B cell (primary cell): ENCODE measurements around the gene MTCL1. TPM values are rescaled to one million over a fixed set of nuclear protein-coding genes. Genes with fewer than 3 reads are reported as not detected.

Experiments used
- ATAC-seq: fragments of 200-7000 bp; cut with Tn5 transposase; one replicate; pipeline ENCODE4 v1.10.0; 2021; ENCODE audit warnings: low read depth, mild to moderate bottlenecking, moderate number of reproducible peaks, moderate library complexity
- CTCF ChIA-PET: fragments of 350-600 bp; sonication (Branson Sonifier 250); formaldehyde crosslinking; loops from one replicate; lab custom pipeline; 2021; ENCODE audit warnings: antibody characterized with exemption, inconsistent platforms; lab: Charles Lee
- POLR2A ChIA-PET: fragments of 350-600 bp; sonication (Branson Sonifier 250); formaldehyde crosslinking; loops from one replicate; lab custom pipeline; 2021; ENCODE audit warnings: antibody characterized with exemption; lab: Charles Lee
- DNase-seq: peaks from one replicate; pipeline ENCODE4 v3.0.0; 2013
- H2AFZ ChIP-seq: 2 replicates; pipeline ENCODE4 v1.6.1; 2012; ENCODE audit warnings: mild to moderate bottlenecking, low read depth, low read length; ENCODE audit not compliant: insufficient read depth, poor library complexity, severe bottlenecking
- H3K27ac ChIP-seq, 2 donors: 1 replicate in 1 of 2; 2 replicates in 1 of 2; pipeline ENCODE4 v1.5.1; 2012 to 2013; ENCODE audit warnings: low read length in 2 of 2, mild to moderate bottlenecking in 2 of 2, moderate library complexity in 1 of 2
- H3K27me3 ChIP-seq, 4 experiments: fragments of 200-600 bp in 1 of 4; sonication (generic) in 1 of 4; replicated peaks in 1 of 4; 1 replicate in 2 of 4; 2 replicates in 2 of 4; pipeline versions ENCODE4 v1.6.1 to v1.7.0; 2013 to 2016; ENCODE audit warnings: low read length in 3 of 4, mild to moderate bottlenecking in 2 of 4, mixed read lengths in 1 of 4, moderate library complexity in 1 of 4; ENCODE audit not compliant: insufficient read depth in 4 of 4, control insufficient read depth in 3 of 4; ENCODE audit errors: control extremely low read depth in 1 of 4
- H3K36me3 ChIP-seq, 2 experiments: replicated peaks in 1 of 2; 1 replicate in 1 of 2; 2 replicates in 1 of 2; pipeline versions ENCODE4 v1.6.1 to v1.7.1; 2013; ENCODE audit warnings: low read length in 1 of 2; ENCODE audit not compliant: insufficient read depth in 2 of 2, control insufficient read depth in 1 of 2; ENCODE audit errors: control extremely low read depth in 1 of 2, extremely low read depth in 1 of 2
- H3K4me1 ChIP-seq, 2 donors: fragments of 200-600 bp in 1 of 2; sonication (generic) in 1 of 2; 1 replicate in 1 of 2; 2 replicates in 1 of 2; pipeline versions ENCODE4 v1.5.1 to v1.6.1; 2013 to 2017; ENCODE audit warnings: low read length in 2 of 2; ENCODE audit not compliant: control insufficient read depth in 2 of 2, insufficient read depth in 2 of 2
- H3K4me2 ChIP-seq: replicated peaks from 2 replicates; pipeline ENCODE3; 2012; ENCODE audit warnings: mild to moderate bottlenecking, low read depth, low read length; ENCODE audit not compliant: poor library complexity, severe bottlenecking
- H3K4me3 ChIP-seq, 5 experiments: fragments of 200-600 bp in 1 of 5; sonication (generic) in 1 of 5; 1 replicate in 3 of 5; 2 replicates in 2 of 5; pipeline versions ENCODE4 v1.5.1 to v1.7.0; 2011 to 2016; ENCODE audit warnings: low read length in 4 of 5, mild to moderate bottlenecking in 4 of 5, low read depth in 2 of 5, control low read depth in 1 of 5, moderate library complexity in 1 of 5; ENCODE audit not compliant: insufficient read depth in 1 of 5; ENCODE audit errors: control extremely low read depth in 1 of 5, extremely low read depth in 1 of 5
- H3K79me2 ChIP-seq: fragments of 200-600 bp; sonication (generic); one replicate; pipeline ENCODE4 v1.6.0; 2016; ENCODE audit warnings: low read length; ENCODE audit not compliant: control insufficient read depth, insufficient read depth
- H3K9ac ChIP-seq: fragments of 200-600 bp; sonication (generic); 2 replicates; pipeline ENCODE4 v1.6.1; 2017; ENCODE audit warnings: mild to moderate bottlenecking, low read length, moderate library complexity
- H3K9me3 ChIP-seq, 3 donors: one replicate each; pipeline versions ENCODE4 v1.6.1 to v1.7.1; 2013; ENCODE audit warnings: low read length in 2 of 3; ENCODE audit not compliant: control insufficient read depth in 2 of 3, insufficient read depth in 1 of 3; ENCODE audit errors: control extremely low read depth in 1 of 3
- H4K20me1 ChIP-seq: 2 replicates; pipeline ENCODE4 v1.6.0; 2012; ENCODE audit warnings: mild to moderate bottlenecking, low read length; ENCODE audit not compliant: insufficient read depth, control insufficient read depth, poor library complexity, severe bottlenecking
- H3K27ac Mint-ChIP-seq: one replicate; pipeline ENCODE4 v1.8.0; 2021; ENCODE audit warnings: mixed read lengths
- H3K27me3 Mint-ChIP-seq: one replicate; pipeline ENCODE4 v1.8.0; 2021; ENCODE audit warnings: mixed read lengths
- H3K4me1 Mint-ChIP-seq: one replicate; pipeline ENCODE4 v1.8.0; 2021; ENCODE audit warnings: mixed read lengths
- H3K4me3 Mint-ChIP-seq: one replicate; pipeline ENCODE4 v1.8.0; 2021; ENCODE audit warnings: mixed read lengths
- H3K9me3 Mint-ChIP-seq: one replicate; pipeline ENCODE4 v1.8.0; 2022; ENCODE audit warnings: mixed read lengths; ENCODE audit not compliant: insufficient read depth
- EZH2 ChIP-seq: IDR thresholded peaks from 2 replicates; pipeline ENCODE4 v1.6.1; 2012; ENCODE audit warnings: borderline replicate concordance, low read depth, mild to moderate bottlenecking, moderate library complexity, low read length; ENCODE audit not compliant: insufficient read depth, poor library complexity, severe bottlenecking
- WGBS: methylation state at CpG from one replicate; pipeline ENCODE4 v1.1.5; 2013; ENCODE audit warnings: missing lambda C conversion rate; ENCODE audit not compliant: insufficient coverage; 5-methylcytosine and 5-hydroxymethylcytosine counted together
- intact Hi-C: fragments of 100-400 bp; cut with micrococcal nuclease; formaldehyde crosslinking; loops from one replicate; pipeline ENCODE4 v1.10.0; 2022
- polyA plus RNA-seq: library from polyadenylated mRNA; depleted of rRNA; stranded (reverse); fragments of >200 nt; gene quantifications from 2 replicates; pipeline ENCODE4 v1.2.3, GENCODE V29; 2012
- total RNA-seq, 2 donors: library from RNA; stranded (reverse); fragments of 120-200 nt in 1 of 2; gene quantifications; 1 replicate in 1 of 2; 2 replicates in 1 of 2; pipeline versions ENCODE4 v1.2.3 to v1.2.4, GENCODE V29; 2013 to 2022
- TF ChIP-seq, protein P1 (sequence below): fragments of 200-600 bp; IDR thresholded peaks from one replicate; pipeline ENCODE4 v1.8.0; 2022; ENCODE audit warnings: antibody characterized with exemption, mild to moderate bottlenecking

The MTCL1 gene
- total and polyA plus RNA-seq, 2 donors (not counting 1 experiment from before 2014, with no cell fraction given): 2.7 to 5.8 TPM

DNA sequence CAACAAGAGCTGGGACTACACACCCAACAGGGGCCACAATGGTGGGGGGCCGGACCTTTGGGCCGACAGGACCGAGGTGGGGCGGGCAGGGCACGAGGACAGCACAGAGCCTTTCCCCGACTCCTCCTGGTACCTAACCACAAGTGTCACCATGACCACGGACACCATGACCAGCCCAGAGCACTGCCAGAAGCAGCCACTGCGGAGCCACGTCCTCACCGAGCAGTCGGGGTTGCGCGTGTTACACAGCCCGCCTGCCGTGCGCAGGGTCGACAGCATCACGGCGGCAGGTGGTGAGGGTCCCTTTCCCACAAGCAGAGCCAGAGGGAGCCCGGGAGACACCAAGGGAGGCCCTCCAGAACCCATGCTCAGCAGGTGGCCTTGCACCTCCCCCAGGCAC is 119.5 kb downstream of the MTCL1 start:
- no peak overlapping the region for H3K4me3 Mint-ChIP-seq
- no peaks in the 10 kb centered on the region for H3K9me3 Mint-ChIP-seq
- H3K27ac Mint-ChIP-seq: no peak overlapping the region
- no peak for TF ChIP-seq EZH2
- TF ChIP-seq, protein P1, sequence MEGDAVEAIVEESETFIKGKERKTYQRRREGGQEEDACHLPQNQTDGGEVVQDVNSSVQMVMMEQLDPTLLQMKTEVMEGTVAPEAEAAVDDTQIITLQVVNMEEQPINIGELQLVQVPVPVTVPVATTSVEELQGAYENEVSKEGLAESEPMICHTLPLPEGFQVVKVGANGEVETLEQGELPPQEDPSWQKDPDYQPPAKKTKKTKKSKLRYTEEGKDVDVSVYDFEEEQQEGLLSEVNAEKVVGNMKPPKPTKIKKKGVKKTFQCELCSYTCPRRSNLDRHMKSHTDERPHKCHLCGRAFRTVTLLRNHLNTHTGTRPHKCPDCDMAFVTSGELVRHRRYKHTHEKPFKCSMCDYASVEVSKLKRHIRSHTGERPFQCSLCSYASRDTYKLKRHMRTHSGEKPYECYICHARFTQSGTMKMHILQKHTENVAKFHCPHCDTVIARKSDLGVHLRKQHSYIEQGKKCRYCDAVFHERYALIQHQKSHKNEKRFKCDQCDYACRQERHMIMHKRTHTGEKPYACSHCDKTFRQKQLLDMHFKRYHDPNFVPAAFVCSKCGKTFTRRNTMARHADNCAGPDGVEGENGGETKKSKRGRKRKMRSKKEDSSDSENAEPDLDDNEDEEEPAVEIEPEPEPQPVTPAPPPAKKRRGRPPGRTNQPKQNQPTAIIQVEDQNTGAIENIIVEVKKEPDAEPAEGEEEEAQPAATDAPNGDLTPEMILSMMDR: no peak
- H3K4me3 ChIP-seq: no peak overlapping the region
- H3K4me1 Mint-ChIP-seq: peaks cover 3% of the 10 kb centered on the region
- H2AFZ ChIP-seq: no peak overlapping the region
- ChIA-PET CTCF (no interaction called here), POLR2A (no interaction called here)
- H3K27me3 Mint-ChIP-seq: peaks cover 4% of the 10 kb centered on the region
- no peak overlapping the region for H3K9ac ChIP-seq
- ATAC-seq (no peak), DNase-seq (no peak)
- peaks cover 0 to 2% of the 10 kb centered on the region in 2 experiments for H3K36me3 ChIP-seq
- no peaks in the 10 kb centered on the region for H3K27me3 ChIP-seq
- no peaks in the 10 kb centered on the region for H4K20me1 ChIP-seq
- H3K79me2 ChIP-seq: no peaks in the 10 kb centered on the region
- no peaks in the 10 kb centered on the region for H3K4me1 ChIP-seq
- WGBS: 96% methylated on average over 20 of the region's 20 CpGs
- intact Hi-C loops: no loop called here
- no peak overlapping the region for H3K4me2 ChIP-seq
- H3K9me3 ChIP-seq: no peaks in the 10 kb centered on the region
- no peak overlapping the region for H3K27ac ChIP-seq

DNA sequence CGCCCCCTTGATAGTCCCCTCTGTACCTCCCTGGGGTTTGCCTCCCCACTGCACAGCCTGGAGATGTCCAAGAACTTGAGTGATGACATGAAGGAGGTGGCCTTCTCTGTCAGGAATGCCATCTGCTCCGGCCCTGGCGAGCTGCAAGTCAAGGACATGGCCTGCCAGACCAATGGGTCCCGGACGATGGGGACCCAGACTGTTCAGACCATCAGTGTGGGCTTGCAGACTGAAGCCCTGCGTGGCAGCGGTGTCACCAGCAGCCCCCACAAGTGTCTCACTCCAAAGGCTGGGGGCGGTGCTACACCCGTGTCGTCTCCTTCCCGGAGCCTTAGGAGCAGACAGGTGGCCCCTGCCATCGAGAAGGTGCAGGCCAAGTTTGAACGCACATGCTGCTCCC is 119.9 kb downstream of the MTCL1 start:
- H3K4me3 ChIP-seq: no peak overlapping the region
- H3K9me3 ChIP-seq: no peaks in the 10 kb centered on the region
- Mint-ChIP-seq H3K4me1 (peaks cover 3% of the 10 kb centered on the region), H3K27ac (no peak overlapping the region), H3K9me3 (no peaks in the 10 kb centered on the region), H3K27me3 (peaks cover 4% of the 10 kb centered on the region), H3K4me3 (no peak overlapping the region)
- H3K36me3 ChIP-seq: peaks cover 0 to 2% of the 10 kb centered on the region in 2 experiments
- H3K4me1 ChIP-seq: no peaks in the 10 kb centered on the region
- no peak overlapping the region for H2AFZ ChIP-seq
- ATAC-seq: no peak
- WGBS: 92% methylated on average over 12 of the region's 13 CpGs
- H3K9ac ChIP-seq: no peak overlapping the region
- no peaks in the 10 kb centered on the region for H3K79me2 ChIP-seq
- ChIA-PET CTCF (no interaction called here), POLR2A (no interaction called here)
- H4K20me1 ChIP-seq: no peaks in the 10 kb centered on the region
- no peak for DNase-seq
- no peak overlapping the region for H3K4me2 ChIP-seq
- no peaks in the 10 kb centered on the region for H3K27me3 ChIP-seq
- H3K27ac ChIP-seq: no peak overlapping the region
- TF ChIP-seq EZH2: no peak
- TF ChIP-seq, protein P1: no peak
- intact Hi-C loops: no loop called here
